Epithelial cell of esophagus (primary cell): ENCODE results near the gene APBA1.

Experiments
- DNase-seq: peaks from one replicate; pipeline ENCODE4 v3.0.0; 2010; ENCODE audit warnings: low read depth
- H3K4me3 ChIP-seq: 2 replicates; pipeline ENCODE4 v1.5.1; 2011; ENCODE audit warnings: mild to moderate bottlenecking, low read length, control low read depth
- CTCF ChIP-seq: IDR thresholded peaks from 2 replicates; pipeline ENCODE4 v1.5.1; 2011; ENCODE audit warnings: low read depth, mild to moderate bottlenecking, low read length, control low read depth, inconsistent platforms; ENCODE audit not compliant: insufficient read depth; ENCODE audit errors: missing control alignments

Gene APBA1

GRCh38 chr9:69400470-69400869 lies 271.7 kb downstream of the APBA1 start:
- no peak overlapping the region for H3K4me3 ChIP-seq
- TF ChIP-seq CTCF = no peak
- peak; percentile 43 for DNase-seq

DNA sequence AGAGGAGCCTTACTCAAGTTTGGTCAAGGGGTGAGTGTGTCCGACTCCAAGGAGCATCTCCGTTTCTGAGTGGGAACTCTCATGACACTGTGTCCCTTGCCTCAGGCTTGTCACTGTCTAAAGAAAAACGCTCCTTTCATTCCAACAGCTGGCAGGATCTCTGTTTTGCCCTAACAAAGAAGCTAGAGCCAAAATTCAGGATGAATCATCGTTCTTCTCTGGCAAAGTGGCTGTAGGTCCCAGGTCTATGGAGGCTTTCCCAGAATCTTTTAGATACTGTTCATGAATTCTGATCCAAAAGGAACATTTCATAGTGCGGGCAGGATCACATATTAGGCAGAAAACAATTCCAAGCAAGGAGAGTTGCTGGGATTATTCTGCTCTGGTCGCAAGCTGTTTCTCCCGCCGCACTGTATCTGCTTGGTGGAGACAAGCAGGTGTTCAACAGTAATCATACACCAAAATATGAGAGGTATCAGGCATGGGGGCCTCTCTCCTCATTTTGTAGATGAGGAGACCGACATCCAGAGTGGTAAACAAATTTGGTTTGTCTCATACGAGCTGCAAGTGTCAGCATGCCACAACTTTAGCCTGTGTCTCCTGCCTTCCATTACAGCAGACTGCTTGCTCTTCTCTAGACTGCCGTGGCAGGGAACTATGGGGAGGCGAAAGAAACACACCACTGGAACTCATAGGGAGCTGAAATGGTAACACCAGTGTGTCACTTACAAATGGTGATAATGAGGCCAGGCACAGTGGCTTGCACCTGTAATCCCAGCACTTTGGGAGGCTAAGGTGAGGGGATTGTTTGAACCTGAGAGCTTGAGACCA lies 274.6 kb downstream of the APBA1 start:
- TF ChIP-seq CTCF = no peak
- no peak for DNase-seq

DNA sequence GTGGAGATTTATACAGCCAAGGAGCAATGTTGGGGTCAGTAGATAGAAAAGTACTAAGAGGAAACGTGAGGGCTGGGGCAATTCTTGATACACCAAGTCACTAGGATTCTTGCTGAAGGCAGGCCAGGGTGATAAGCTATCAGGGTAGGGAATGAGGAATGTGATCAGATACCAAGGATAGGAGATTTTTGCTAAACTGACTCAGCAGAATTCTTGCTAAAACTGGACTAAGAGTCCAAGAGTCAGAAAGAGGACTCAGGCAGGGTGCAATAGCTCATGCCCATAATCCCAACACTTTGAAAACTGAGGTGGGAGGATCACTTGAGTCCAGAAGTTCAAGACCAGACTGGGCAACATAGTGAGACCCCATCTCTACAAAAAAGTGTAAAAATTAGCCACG lies 275.4 kb downstream of the APBA1 start:
- no peak overlapping the region for H3K4me3 ChIP-seq
- DNase-seq = no peak
- no peak for TF ChIP-seq CTCF

More for the DNA sequence above, 274.6 kb downstream of the APBA1 start:
- no peak overlapping the region for H3K4me3 ChIP-seq

GRCh38 chr9:69395718-69396117 lies 276.5 kb downstream of the APBA1 start:
- no peak for TF ChIP-seq CTCF
- DNase-seq = no peak
- no peak overlapping the region for H3K4me3 ChIP-seq

DNA sequence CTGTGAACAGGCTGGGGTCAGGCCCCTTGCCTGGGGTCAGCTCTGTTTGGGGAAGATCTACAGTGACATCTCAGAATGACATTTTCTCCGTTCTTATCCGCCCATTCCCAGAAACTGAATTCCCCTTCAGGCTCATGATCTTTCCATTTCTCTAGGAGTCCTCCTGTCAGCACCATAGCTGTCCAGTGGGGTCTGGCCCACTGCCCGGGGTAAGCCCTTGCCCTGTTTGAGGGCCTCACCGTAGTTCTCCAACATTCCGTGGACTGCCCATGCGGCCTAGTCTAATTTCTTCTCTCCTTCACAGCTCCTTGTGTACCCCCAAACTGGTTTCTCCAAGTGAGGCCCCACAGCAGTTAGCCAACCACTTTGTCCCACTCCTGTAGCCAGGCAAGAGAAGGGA lies 278.7 kb downstream of the APBA1 start:
- TF ChIP-seq CTCF = no peak
- no peak for DNase-seq
- no peak overlapping the region for H3K4me3 ChIP-seq

DNA sequence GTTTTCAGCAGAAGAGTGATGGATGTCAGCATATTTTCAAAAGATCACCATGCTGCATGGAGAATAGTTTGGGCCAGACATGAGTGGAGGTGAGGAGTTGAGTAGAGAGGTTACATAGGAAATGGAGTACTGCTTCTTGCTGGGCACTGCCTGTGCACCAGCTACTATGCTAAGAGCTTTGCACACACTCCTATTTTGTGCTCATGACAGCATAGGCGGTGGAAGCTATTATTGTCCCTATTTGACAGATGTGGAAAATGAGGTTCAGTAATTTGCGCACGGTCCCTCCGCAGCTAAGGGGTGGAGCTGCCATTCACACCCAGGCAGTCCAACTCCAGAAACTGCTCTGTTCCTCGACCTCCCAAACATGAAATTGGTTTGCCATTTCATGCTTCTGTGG lies 279.3 kb downstream of the APBA1 start:
- H3K4me3 ChIP-seq = no peak overlapping the region
- no peak for TF ChIP-seq CTCF
- no peak for DNase-seq

- TF ChIP-seq CTCF = no peak
- H3K4me3 ChIP-seq = no peak overlapping the region
- DNase-seq = no peak
These were observed 280.2 kb downstream of the APBA1 start for GRCh38 chr9:69391946-69392345.
